LHCN-M2 (cell line): Measurements from ENCODE around the gene NHERF2. TPM values are rescaled to one million over a fixed set of nuclear protein-coding genes. Genes with fewer than 3 reads are reported as not detected.
A peak's percentile ranks its signal among the peaks of the same experiment; 100 is the strongest.

ENCODE experiments used
- DNase-seq: peaks from one replicate; pipeline ENCODE4 v3.0.0-alpha.2; 2012; ENCODE audit warnings: low read depth
- total RNA-seq: library from RNA; depleted of rRNA; stranded (reverse); fragments of >200 nt; gene quantifications from 2 replicates; pipeline ENCODE4 v1.2.3, GENCODE V29; 2014

Gene NHERF2
- total RNA-seq, 1 experiment from 2014 or later: 7.3 TPM

DNA sequence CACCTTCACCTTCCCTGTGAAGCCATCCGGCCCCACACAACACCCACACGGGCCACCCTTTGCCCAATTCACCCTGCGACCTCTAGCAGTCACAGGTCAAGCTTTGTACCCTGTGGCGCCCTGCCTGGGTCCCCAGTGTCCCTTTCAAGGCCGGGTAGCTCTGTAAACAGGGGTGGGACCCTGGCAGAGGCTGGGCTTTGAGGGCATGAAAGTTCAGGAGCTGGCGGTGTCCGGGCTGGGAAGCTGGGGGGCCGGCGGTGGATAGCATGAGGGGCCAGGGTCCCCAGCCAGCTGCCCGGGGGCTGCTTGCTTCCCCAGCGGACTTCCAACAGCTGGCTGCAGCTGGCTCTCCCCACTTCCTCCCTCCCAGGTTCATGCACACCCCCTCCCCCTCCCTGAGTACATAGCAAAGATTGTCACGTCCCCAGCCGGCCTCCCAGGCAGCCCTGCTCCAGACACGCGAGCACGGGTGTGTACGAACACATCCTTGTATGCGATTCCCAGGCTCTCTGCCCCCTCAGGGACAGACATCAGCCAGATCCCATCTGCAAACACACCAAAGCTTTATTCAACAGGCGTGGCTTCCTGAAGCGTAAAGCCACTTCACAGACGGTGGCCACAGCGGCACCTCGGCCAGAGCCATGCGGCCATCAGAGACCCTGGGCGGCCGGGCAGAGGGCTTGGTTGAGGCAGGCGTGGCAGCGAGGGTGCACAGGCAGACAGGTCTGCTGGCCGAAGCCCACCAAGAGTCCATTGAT lies 12.8 kb downstream of the NHERF2 start:
- DNase-seq: peak; percentile 63

DNA sequence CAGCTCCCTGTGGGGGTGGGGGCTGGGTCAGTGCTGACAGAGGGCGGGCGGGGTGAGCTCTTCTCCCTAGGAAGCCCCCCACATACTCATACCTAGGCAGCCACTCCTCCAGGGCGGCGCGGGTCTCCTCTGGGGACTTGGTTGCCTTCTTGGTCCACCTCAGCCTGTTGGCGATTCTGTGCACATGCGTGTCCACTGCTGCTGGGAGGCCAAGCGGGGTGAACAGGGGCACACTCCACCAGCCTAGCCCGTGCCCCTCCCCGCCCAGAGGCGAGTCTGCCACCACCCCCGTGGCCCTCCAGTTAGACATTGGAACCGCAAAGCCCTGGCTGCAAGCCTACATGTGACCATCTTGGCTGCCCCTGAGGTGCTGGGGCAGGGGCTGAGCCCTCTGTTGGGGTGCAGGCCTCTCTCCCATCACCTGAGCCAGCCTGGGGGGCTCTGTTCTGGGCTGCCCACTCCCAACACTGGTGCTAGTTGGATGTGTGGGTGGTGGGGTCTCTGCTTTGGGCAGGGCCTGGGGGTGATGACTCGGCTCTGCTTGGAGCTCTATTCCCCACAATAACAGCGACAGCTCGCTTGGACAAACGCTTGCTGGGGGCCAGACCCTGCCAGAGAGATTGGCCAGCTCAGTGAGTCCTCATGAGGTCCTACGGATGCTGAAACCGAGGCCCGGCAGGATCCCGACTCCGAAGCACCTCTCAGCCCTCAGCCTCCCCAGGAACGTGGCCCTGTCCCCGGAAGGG lies 13.5 kb downstream of the NHERF2 start:
- no peak for DNase-seq

DNA sequence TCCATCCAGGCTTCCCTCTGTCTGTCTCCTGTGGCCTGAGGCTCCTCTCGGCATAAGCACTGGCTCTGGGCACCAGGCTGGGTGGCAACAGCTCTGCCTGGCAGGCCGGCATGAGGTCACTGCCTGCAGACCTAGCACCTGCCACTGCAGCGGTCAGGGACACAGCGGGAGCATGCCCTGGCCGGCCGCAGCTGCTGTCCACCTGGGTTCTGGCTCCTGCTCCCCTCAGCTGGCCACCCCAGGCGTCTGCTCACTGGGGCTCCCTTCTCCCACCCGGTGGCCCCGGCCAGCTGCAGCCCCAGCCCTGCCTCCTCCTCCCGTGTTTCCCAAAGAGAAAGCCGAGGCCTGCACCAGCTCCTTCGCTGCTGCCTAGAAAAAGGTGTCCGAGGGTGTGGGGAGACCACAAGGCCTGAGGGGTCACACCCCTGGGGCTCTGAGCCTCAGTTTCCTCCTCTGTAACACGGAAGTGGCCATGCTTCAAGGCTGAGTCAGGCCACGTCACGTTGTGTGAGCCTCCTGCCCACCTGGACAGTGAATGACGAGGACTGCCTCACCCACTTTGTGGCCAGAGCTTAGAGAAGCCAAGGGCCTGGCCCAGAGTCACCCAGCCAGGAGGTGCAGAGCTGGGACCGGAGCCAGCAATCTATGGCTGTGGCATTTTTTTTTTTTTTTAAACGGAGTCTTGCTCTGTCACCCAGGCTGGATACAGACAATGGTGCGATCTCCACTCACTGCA lies 14.3 kb downstream of the NHERF2 start:
- DNase-seq: peak; percentile 74

DNA sequence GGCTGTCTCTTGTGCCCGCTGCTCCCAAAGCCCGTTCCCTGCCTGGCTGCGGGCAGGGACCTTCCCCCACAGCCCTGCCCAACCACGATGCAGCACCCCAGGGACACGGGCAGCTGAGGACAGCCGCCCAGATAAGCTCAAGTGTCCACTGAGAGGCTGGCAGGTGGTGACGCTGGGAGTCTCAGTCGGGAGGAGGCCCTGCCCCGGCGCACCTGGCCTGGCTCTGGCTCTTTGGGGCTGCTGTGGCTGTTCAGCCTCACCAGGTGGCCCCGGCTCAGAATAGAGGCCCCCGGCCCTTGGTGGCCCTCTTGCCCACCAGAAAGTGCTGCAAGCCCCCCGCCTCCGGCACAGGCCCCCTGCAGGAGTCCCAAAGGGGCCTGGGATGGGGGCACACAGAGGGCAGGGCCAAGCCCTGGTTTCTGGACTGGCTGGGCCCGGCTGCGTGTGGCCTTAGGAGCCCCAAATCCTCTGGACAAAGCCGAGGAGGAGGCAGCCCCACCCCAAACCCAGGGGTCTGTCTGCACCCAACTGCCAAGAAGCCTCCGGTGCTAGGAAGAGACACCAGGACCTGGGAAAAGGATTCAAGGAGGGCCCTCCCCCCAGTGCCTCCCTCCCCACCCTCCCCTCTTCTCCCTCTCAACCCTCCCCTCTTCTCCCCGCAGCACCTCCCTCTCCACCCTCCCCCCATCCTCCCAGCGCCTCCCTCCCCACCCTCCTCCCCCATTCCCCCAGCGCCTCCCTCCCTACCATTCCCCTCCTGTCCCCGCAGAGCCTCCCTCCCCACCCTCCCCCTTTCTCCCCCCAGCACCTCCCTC lies 15.7 kb downstream of the NHERF2 start:
- no peak for DNase-seq

DNA sequence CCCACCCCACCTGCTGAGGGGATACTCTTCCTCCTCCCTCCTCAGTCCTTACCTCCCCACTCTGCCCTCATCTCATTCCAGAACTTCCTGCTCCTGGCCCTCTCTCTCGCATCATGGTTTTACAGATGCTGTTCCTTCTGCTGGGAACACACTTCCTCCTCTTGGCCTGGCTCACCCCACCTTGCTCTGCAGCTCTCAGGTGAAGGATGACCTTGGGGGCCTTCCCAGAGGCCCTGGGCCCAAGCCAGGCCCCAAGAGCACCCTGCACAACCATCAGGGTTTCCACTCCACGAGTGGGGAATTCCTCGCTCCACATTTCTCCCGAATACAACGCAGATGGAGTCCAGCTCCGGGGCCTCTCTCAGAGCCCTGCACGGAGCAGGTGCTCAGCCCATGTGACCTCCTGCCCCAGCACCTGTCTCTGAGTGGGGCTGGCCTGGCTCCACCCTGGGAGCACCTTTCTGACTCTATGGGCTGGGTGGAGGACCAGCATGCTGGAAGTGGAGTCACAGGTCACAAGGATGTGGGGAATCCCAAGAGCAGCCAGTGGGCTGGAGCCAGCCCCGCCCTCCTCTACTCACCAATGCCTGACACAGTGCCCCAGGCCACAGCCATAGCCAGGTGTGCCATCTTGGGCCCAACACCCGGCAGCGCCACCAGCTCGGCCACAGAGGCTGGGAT lies 16.4 kb downstream of the NHERF2 start:
- DNase-seq: no peak

DNA sequence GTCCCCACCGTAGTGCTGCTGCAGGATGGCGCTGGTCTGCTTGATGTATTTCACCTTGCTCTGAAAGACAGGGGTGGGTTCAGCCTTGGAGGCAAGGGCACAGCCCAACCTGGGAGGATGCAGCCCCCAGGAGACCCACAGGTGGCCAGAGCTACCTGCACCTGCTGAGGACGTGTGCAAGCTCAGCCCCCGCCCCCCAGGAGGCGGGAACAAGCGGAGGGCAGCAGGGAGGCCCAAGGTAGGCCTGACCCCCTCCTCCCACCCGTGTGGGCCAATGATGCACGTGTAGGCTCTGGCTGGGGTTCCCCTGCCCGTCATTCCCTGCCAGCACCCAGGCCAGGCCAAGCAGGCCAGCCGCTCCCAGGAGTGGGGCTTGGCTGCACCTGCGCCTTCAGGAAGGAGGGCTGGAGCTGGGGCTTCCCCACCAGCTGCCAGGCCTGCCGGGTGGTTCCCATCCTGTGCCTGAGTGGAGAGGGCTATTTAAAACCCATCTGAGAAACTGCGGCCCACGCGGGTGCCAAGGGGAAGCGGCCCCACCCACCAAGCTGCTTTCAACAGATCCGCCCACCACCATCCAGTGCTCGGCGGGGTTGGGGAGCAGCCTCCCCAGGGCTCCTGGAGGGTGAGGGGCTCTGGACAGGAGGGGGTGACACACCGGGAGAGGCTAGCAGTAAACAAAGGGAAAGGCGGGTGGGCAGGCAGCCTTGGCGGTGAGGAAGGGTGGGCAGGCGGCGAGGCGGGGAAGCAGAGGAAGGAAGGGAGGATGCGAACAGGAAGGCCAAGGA lies 17.2 kb downstream of the NHERF2 start:
- DNase-seq: no peak

GRCh38 chr16:2044541-2044940 lies 17.8 kb downstream of the NHERF2 start:
- DNase-seq: no peak

DNA sequence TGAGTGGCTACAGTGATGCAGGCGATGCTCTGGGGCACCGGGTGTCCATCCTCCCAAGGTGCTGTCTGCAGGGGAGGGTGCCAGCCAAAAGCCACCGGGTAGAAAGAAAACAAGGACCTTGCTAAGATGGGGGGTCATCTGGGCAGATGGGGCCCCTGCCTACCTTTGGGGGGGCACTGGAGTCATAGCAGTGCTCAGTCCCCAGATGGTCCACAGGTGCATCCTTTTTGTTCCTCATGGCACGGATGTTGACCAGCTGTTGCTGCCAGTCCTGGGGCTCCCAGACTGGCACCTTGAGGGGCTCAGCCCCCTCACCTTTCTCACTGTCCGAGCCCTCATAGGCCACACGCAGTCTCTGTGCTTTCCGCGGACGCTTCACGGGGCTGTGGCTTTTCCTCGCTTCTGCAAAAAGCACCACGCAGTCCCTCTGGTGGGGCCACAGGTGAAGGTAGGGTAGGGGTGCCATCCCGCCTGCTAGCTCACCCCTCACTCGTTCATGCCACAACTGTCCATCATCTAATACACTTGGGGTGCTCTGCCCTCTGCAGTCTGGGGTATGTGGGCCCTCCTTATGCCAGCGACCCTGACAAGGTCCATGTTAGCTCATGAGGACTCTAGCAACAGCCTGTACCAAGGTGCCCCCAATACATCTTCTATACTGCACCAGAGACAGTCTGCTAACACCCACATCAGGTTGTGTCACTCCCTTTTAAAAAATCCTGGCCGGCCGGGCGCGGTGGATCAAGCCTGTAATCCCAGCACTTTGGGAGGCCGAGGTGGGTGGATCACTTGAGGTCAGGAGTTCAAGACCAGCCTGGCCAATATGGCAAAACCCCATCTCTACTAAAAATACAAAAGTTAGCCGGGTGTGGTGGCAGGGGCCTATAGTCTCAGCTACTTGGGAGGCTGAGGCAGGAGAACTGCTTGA lies 19.5 kb downstream of the NHERF2 start:
- no peak for DNase-seq

DNA sequence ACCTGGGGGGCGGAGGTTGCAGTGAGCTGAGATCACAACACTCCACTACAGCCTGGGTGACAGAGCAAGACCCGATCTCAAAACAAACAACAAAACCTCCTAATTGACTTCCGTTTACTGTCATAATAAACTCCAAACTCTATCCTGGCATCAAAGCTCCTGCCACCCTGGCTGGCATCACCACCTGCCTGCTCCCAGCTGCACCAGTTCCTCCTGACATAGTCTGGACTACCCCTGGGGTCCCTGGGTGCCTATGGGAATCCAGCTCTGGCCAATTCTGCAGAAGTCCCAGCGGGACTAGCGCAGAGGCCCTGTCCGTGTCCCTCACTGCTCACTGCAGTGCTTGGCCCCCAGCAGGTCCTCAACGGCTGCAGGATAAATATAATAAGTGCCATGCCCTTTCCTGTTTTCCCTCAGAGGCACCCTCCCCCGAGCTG lies 20.2 kb downstream of the NHERF2 start:
- DNase-seq: no peak

DNA sequence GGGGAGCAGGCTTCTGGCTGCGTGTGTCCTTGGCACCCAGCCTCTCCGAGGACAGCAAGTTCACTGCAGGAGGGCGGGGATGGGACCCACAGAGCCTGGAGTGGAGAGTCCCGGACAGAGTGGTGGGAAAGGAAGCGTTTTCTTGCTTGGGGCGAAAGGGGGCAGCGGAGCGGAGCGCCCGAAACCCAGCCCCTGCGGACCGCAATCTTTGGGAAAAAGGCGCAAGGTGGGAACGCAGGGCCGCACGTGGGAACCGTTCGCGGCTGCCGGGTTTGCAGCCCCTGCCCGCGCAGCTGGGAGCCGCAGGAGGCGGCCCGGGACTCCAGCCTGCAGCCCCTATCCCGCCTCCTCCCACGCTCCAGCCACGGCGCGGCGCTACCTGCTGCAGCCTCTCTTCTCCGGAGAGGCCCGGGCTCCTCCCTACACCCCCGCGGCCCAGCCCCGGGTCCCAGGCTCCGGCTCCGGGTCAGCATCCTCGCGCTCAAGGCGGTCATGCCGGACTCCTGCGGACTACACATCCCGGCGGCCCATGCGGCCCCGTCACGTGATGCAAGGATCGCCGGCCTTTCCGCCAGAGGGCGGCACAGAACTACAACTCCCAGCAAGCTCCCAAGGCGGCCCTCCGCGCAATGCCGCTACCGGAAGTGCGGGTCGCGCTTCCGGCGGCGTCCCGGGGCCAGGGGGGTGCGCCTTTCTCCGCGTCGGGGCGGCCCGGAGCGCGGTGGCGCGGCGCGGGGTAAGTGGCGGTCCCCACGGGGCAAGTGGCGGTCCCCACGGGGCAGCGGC lies 20.8 kb downstream of the NHERF2 start, which contains the start of the genes NTHL1 and TSC2:
NTHL1 (minus strand) TSS at position 505 of the 786 bp plus-strand sequence; CDS start at position 494, 11 bp downstream.
TSC2 (plus strand) TSS at position 656 of the 786 bp plus-strand sequence. CDS start 631 bp downstream, outside the sequence.
- peak; percentile 92 for DNase-seq

DNA sequence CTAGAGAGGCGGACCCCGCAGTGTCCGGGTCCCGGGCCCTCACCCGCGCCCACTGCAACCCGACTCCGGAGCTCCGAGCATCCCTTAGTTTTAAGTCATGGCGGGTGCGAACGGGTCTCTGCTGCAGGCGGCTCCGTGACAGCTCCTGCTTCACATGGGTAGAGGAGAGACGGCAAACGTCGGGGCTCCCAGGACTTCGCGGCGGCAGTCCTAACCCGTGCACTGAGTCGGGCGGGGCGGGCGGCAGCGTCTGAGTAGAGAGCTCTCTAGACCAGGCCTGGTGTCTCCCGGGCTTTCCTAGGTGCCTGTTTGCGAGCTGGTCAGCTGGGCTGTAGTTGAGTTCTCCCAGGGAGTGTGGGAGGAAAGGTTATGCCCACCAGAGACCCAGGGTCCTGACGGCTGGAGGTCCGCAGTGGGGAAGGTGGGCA lies 21.4 kb downstream of the NHERF2 start:
- DNase-seq: no peak

GRCh38 chr16:2053211-2053610 lies 26.5 kb downstream of the NHERF2 start:
- DNase-seq: no peak

DNA sequence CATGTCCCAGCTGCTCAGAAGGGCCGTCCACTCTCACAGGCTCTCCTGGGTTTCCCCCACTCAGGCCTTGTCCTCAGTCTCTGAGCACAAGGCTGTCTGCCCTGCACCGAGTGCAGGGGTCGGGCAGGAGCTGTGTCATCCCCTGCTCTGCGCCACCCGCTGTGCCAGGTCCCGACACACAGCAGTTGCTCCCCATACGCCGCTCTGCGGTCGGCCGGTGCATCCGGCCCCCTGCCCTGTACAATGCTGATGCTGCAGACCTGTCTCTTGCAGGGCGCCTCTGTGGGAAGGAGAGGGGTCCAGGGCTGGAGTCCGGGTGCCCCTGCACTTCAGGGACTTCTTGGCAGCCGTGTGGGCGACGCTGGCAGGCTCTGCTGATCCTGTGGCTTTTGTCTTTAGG lies 27.2 kb downstream of the NHERF2 start:
- DNase-seq: no peak

DNA sequence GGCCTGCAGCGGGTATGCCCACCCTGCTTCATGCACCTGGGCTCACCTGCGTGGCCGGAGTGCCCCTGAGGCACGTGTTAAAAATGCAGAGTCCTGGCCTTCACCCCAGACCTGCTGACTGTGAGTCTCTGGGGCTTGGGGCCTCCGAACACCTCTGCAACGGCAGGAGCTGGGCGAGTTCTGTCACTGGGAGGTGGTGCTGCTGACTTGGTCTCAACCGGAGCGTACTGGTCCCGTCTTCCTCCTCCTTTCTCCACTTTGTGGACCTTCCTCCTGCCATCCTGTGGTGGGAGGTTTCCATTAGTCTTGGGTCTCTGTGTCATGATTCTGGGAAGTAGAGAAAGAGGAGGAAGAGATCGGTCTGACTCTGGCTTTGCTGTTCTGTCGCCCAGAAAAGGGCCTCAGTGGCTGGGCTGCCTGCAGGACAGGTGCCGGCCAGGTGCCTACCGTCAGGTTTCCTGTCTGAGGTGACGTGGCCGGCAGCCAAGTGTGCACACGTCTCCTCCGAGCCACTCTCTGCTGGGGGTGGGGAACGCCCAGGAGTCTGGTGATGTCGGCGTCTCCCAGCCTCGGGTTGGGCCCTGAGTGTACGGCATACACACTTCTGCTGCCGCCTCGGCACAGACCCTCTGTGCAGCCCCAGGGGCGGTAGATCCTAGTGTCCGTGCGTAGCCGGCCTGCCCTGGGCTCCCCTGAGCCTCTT lies 28.0 kb downstream of the NHERF2 start:
- no peak for DNase-seq

- DNase-seq: no peak
Observed at GRCh38 chr16:2056077-2056476, 29.4 kb downstream of the NHERF2 start.

GRCh38 chr16:2056681-2057407 lies 30.1 kb downstream of the NHERF2 start:
- DNase-seq: no peak
